Esophagus (tissue), 2 donors: ENCODE measurements around the gene ATG4D. TPM values are rescaled to one million over a fixed set of nuclear protein-coding genes. Genes with fewer than 3 reads are reported as not detected.

Experiments
- H3K27ac ChIP-seq, 2 donors: one replicate each; pipeline ENCODE4 v1.5.1; 2013; ENCODE audit warnings: low read depth in 2 of 2, mild to moderate bottlenecking in 2 of 2, inconsistent platforms in 1 of 2, low read length in 1 of 2, moderate library complexity in 1 of 2
- H3K27me3 ChIP-seq, 2 donors: one replicate each; pipeline ENCODE4 v1.6.1; 2013; ENCODE audit warnings: low read length in 2 of 2, control low read depth in 1 of 2, mild to moderate bottlenecking in 1 of 2; ENCODE audit not compliant: insufficient read depth in 2 of 2, control insufficient read depth in 1 of 2
- H3K36me3 ChIP-seq, 2 donors: one replicate each; pipeline ENCODE4 v1.6.1; 2013; ENCODE audit warnings: low read length in 1 of 2; ENCODE audit not compliant: control insufficient read depth in 2 of 2, insufficient read depth in 2 of 2
- H3K4me1 ChIP-seq, 2 donors: one replicate each; pipeline ENCODE4 v1.6.1; 2013; ENCODE audit warnings: low read length in 1 of 2; ENCODE audit not compliant: control insufficient read depth in 2 of 2, insufficient read depth in 2 of 2
- H3K4me3 ChIP-seq, 2 donors: one replicate each; pipeline ENCODE4 v1.5.1; 2013; ENCODE audit warnings: low read length in 2 of 2, mild to moderate bottlenecking in 2 of 2, low read depth in 1 of 2, moderate library complexity in 1 of 2
- H3K9me3 ChIP-seq, 2 donors: one replicate each; pipeline ENCODE4 v1.6.1; 2013; ENCODE audit warnings: mild to moderate bottlenecking in 2 of 2, low read depth in 1 of 2, low read length in 1 of 2, moderate library complexity in 1 of 2; ENCODE audit not compliant: control insufficient read depth in 2 of 2, insufficient read depth in 1 of 2
- WGBS, 2 donors: extraction: QIAGEN DNeasy Blood & Tissue Kit; methylation state at CpG; one replicate each; pipeline ENCODE4 v1.1.7; 2013; 5-methylcytosine and 5-hydroxymethylcytosine counted together
- polyA plus RNA-seq, 2 donors: library from polyadenylated mRNA; stranded (reverse); fragments of 200-250 nt; gene quantifications; one replicate each; pipeline ENCODE4 v1.2.3, GENCODE V29; 2013
- donor health status: healthy with polysubstance abuse.
- donor health status: Bipolar disorder and iron deficiency.

The ATG4D gene
- 10 to 100 TPM; 43.9 to 53.6 TPM for polyA plus RNA-seq

- Histone ChIP-seq H3K9me3 (peaks cover 0 to under 1% of the 10 kb centered on the region in 2 donors), H3K27ac (peak within 1 kb of the TSS; percentile 76 to 86), H3K4me3 (peak within 1 kb of the TSS; percentile 86 to 89), H3K4me1 (peaks cover 0 to 5% of the 10 kb centered on the region in 2 donors), H3K27me3 (no peaks in the 10 kb centered on the region), H3K36me3 (peaks cover 4 to 15% of the 10 kb centered on the region in 2 donors)
- 1% methylated on average over 72 to 79 of the region's 79 CpGs for WGBS, 2 donors
Observed at GRCh38 chr19:10543420-10544241, at the start of gene ATG4D. Gene ATG4D (plus strand): TSS chr19:10543904. CDS start chr19:10544091, 187 bp downstream.

- Histone ChIP-seq H3K4me3 (no peak overlapping the region), H3K27ac (no peak overlapping the region), H3K36me3 (peaks cover 2 to 18% of the 10 kb centered on the region in 2 donors), H3K9me3 (no peaks in the 10 kb centered on the region), H3K4me1 (peaks cover 4 to 17% of the 10 kb centered on the region in 2 donors), H3K27me3 (no peaks in the 10 kb centered on the region)
- 92 to 93% methylated on average over 4 of the region's 4 CpGs for WGBS, 2 donors
Observed at GRCh38 chr19:10497371-10497770, 46.3 kb upstream of the ATG4D start.

GRCh38 chr19:10499550-10500246 lies 44.0 kb upstream of the ATG4D start:
- Histone ChIP-seq H3K9me3 (no peaks in the 10 kb centered on the region), H3K4me3 (no peak overlapping the region), H3K27ac (peak overlapping the region; percentile 21 to 58), H3K27me3 (no peaks in the 10 kb centered on the region), H3K36me3 (peaks cover 2 to 15% of the 10 kb centered on the region in 2 donors), H3K4me1 (peaks cover 4 to 17% of the 10 kb centered on the region in 2 donors)
- 77 to 78% methylated on average over 24 of the region's 24 CpGs for whole genome bisulfite sequencing, 2 donors

- peaks cover 4 to 17% of the 10 kb centered on the region in 2 donors for H3K4me1 ChIP-seq
- H3K36me3 ChIP-seq, result peaks cover 2 to 15% of the 10 kb centered on the region in 2 donors
- no peak overlapping the region for H3K4me3 ChIP-seq
- WGBS, 2 donors, result 91 to 95% methylated on average over 2 of the region's 2 CpGs
- H3K27me3 ChIP-seq, result no peaks in the 10 kb centered on the region
- peak overlapping the region in 1 of 2 donors; percentile 70 for H3K27ac ChIP-seq
- no peaks in the 10 kb centered on the region for H3K9me3 ChIP-seq
Observed at GRCh38 chr19:10500247-10500592, 43.5 kb upstream of the ATG4D start.

DNA sequence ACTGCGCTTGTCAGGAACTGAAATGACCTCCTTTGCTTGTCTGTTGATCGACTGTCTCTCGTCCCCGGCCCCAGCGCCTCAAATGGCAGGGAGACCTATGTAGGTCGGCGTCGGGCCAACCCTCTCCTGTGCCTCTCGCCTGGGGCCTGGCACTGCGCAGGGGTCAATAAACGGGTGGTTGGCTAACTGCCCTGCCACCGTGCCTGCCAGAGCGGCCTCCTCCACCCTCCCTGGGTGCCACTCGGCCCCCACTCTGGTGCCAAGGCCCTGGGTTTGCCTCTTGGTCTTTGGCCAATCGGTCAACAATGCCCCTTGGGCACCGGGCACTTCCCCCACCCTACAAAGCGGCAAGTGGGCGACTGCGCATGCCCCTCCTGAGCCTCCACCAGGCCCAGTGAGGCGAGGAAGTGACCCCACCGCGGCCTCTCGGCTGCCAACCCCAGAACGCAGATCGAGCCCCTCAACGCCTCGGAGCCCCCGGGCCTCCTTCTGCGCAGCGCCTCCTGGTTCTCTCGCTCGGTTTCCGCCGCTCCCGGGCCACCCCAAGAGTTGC lies 41.7 kb upstream of the ATG4D start:
- Histone ChIP-seq H3K9me3 (no peaks in the 10 kb centered on the region), H3K27ac (peak overlapping the region; percentile 97 to 98), H3K27me3 (no peaks in the 10 kb centered on the region), H3K4me1 (peaks cover 4 to 17% of the 10 kb centered on the region in 2 donors), H3K4me3 (peak overlapping the region; percentile 77 to 87), H3K36me3 (peaks cover 2 to 12% of the 10 kb centered on the region in 2 donors)
- 1% methylated on average over 35 of the region's 35 CpGs for WGBS, 2 donors

- WGBS, 2 donors, result 0% methylated on average over 60 to 65 of the region's 65 CpGs
- Histone ChIP-seq H3K9me3 (no peaks in the 10 kb centered on the region), H3K4me3 (peak overlapping the region; percentile 77 to 87), H3K36me3 (peaks cover under 1 to 12% of the 10 kb centered on the region in 2 donors), H3K27ac (peak overlapping the region; percentile 97 to 98), H3K27me3 (no peaks in the 10 kb centered on the region), H3K4me1 (peaks cover 4 to 17% of the 10 kb centered on the region in 2 donors)
Observed at GRCh38 chr19:10502524-10503001, 41.1 kb upstream of the ATG4D start.

- Histone ChIP-seq H3K4me1 (peaks cover 4 to 17% of the 10 kb centered on the region in 2 donors), H3K27me3 (no peaks in the 10 kb centered on the region), H3K27ac (peak within 1 kb of the TSS; percentile 97 to 98), H3K4me3 (peak within 1 kb of the TSS; percentile 77 to 87), H3K9me3 (no peaks in the 10 kb centered on the region), H3K36me3 (peaks cover 0 to 12% of the 10 kb centered on the region in 2 donors)
- WGBS, 2 donors, result 4% methylated on average over 66 to 73 of the region's 73 CpGs
Observed at GRCh38 chr19:10503002-10503789, 40.5 kb upstream of the ATG4D start, which contains the start of gene KEAP1. Gene KEAP1 (minus strand): TSS chr19:10503356. CDS start chr19:10500033, 3,323 bp downstream.

- H3K27ac ChIP-seq, result peak overlapping the region in 1 of 2 donors; percentile 7
- peaks cover 4 to 7% of the 10 kb centered on the region in 2 donors for H3K4me1 ChIP-seq
- no peaks in the 10 kb centered on the region for H3K27me3 ChIP-seq
- no peak overlapping the region for H3K4me3 ChIP-seq
- H3K9me3 ChIP-seq, result no peaks in the 10 kb centered on the region
- 26% methylated on average over 17 of the region's 17 CpGs for WGBS, 2 donors
- no peaks in the 10 kb centered on the region for H3K36me3 ChIP-seq
Observed at GRCh38 chr19:10505583-10506229, 38.0 kb upstream of the ATG4D start.
